Panc1 (cell line): Measurements from ENCODE around the gene CCDC177. TPM values are rescaled to one million over a fixed set of nuclear protein-coding genes. Genes with fewer than 3 reads are reported as not detected.

Experiments
- ATAC-seq: fragments of 200-7000 bp; cut with Tn5 transposase; 2 replicates; pipeline ENCODE4 v1.9.1; 2020; ENCODE audit warnings: mild to moderate bottlenecking, moderate library complexity
- BruUV-seq: library from RNA; stranded (reverse); fragments of 400-500 nt; replicated peaks from 2 replicates; lab custom pipeline; 2021; lab: Mats Ljungman, UMichigan
- CTCF ChIA-PET: fragments of 300-600 bp; sonication (Branson Sonifier 250); formaldehyde crosslinking; loops from one replicate; lab custom pipeline; 2022; ENCODE audit warnings: antibody characterized with exemption; lab: Charles Lee
- POLR2A ChIA-PET: fragments of 300-600 bp; sonication (Branson Sonifier 250); formaldehyde crosslinking; loops from one replicate; lab custom pipeline; 2022; ENCODE audit warnings: antibody characterized with exemption; lab: Charles Lee
- DNase-seq: peaks from one replicate; pipeline ENCODE4 v3.0.0-alpha.2; 2010; ENCODE audit warnings: low read depth, low spot score
- H3K27ac ChIP-seq: 2 replicates; pipeline ENCODE4 v1.5.1; 2011; ENCODE audit warnings: mild to moderate bottlenecking, low read length, inconsistent platforms
- H3K27me3 ChIP-seq: fragments of 200-500 bp; sonication (Bioruptor generic); 2 replicates; pipeline ENCODE4 v1.6.0; 2014; ENCODE audit warnings: low read length, inconsistent platforms; ENCODE audit not compliant: control insufficient read depth, insufficient read depth
- H3K36me3 ChIP-seq: fragments of 200-500 bp; sonication (Bioruptor generic); 2 replicates; pipeline ENCODE4 v1.5.1; 2014; ENCODE audit warnings: inconsistent platforms, mild to moderate bottlenecking, low read length, moderate library complexity; ENCODE audit not compliant: control insufficient read depth, insufficient read depth
- H3K4me1 ChIP-seq: 2 replicates; pipeline ENCODE4 v1.5.1; 2011; ENCODE audit warnings: inconsistent platforms, mild to moderate bottlenecking, low read length, moderate library complexity; ENCODE audit not compliant: control insufficient read depth, insufficient read depth
- H3K4me3 ChIP-seq, 2 experiments: 2 replicates each; pipeline ENCODE4 v1.5.1; 2011 to 2012; ENCODE audit warnings: low read depth in 2 of 2, low read length in 2 of 2, mild to moderate bottlenecking in 2 of 2, inconsistent platforms in 1 of 2, moderate library complexity in 1 of 2
- H3K9me3 ChIP-seq: fragments of 200-500 bp; sonication (Bioruptor generic); 2 replicates; pipeline ENCODE4 v1.5.1; 2014; ENCODE audit warnings: low read depth, mild to moderate bottlenecking, inconsistent platforms, low read length, moderate library complexity; ENCODE audit not compliant: control insufficient read depth, insufficient read depth
- POLR2AphosphoS5 ChIP-seq: IDR thresholded peaks from 2 replicates; pipeline ENCODE4 v1.6.1; 2012; ENCODE audit warnings: mild to moderate bottlenecking, low read depth, low read length, moderate library complexity
- SIN3A ChIP-seq: IDR thresholded peaks from 2 replicates; pipeline ENCODE4 v1.6.1; 2012; ENCODE audit warnings: low read depth, mild to moderate bottlenecking, low read length, moderate library complexity, borderline replicate concordance; ENCODE audit not compliant: insufficient read depth
- TCF7L2 ChIP-seq: IDR thresholded peaks from 2 replicates; pipeline ENCODE4 v1.6.1; 2011; ENCODE audit warnings: mild to moderate bottlenecking, low read depth, low read length, inconsistent platforms
- in situ Hi-C: cut with HindIII; loops from 2 replicates; pipeline ENCODE4 v1.10.0; 2016; ENCODE audit warnings: low sequenced_read_pairs, low pct_unique_long_range_greater_than_20kb
- intact Hi-C: fragments of 100-400 bp; cut with micrococcal nuclease; formaldehyde crosslinking; loops from one replicate; pipeline ENCODE4 v1.10.0; 2022; ENCODE audit not compliant: unreplicated experiment
- total RNA-seq: library from RNA; stranded (reverse); gene quantifications from one replicate; pipeline ENCODE4 v1.2.1, GENCODE V29; 2021; ENCODE audit not compliant: unreplicated experiment
- TF ChIP-seq, protein P1 (sequence below): fragments of 450-650 bp; IDR thresholded peaks from 2 replicates; pipeline ENCODE4 v1.5.1; 2017; ENCODE audit warnings: mild to moderate bottlenecking
- TF ChIP-seq, protein P2 (sequence below), 2 experiments: IDR thresholded peaks; 2 replicates each; pipeline ENCODE4 v1.6.1; 2011 to 2012; ENCODE audit warnings: low read depth in 2 of 2, control low read depth in 1 of 2, low read length in 1 of 2, mild to moderate bottlenecking in 1 of 2, moderate library complexity in 1 of 2; ENCODE audit not compliant: insufficient read depth in 1 of 2

The CCDC177 gene
- total RNA-seq, 1 experiment from 2014 or later, result not detected

DNA sequence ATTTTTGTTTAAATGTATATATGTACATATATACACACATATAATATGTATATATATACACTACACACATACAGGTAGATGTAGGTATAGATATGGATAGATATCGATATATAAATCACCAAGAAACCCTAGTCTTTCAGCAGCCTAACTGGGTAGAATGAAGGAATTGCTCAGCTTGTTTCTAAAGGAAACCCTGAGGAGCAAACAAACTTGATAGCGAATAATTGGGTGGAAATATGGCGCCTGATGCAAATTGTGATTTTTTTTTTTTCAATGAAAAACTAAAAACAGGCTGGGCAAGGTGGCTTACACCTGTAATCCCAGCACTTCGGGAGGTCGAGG is 254 bp upstream of the CCDC177 start:
- H3K9me3 ChIP-seq, result no peaks in the 10 kb centered on the region
- ChIA-PET CTCF (interaction anchor here (0.7 to 1.0 kb wide), 5 partner anchors 32 to 1678 kb away, joined by 3 to 6 read pairs (median 3); partner anchors contain the start of gene SUSD6), POLR2A (no interaction called here)
- no peaks in the 10 kb centered on the region for H3K4me1 ChIP-seq
- intact Hi-C loops (loop anchor here (5.0 kb wide), 1 partner anchor 38 kb away; no protein-coding TSS in a partner anchor), in situ Hi-C loops (no loop called here)
- H3K4me3 ChIP-seq, result peak overlapping the region; percentile 24 to 34; a peak in 2 of 4 replicates
- no peak for ATAC-seq
- no peaks in the 10 kb centered on the region for H3K36me3 ChIP-seq
- TF ChIP-seq, protein P1, sequence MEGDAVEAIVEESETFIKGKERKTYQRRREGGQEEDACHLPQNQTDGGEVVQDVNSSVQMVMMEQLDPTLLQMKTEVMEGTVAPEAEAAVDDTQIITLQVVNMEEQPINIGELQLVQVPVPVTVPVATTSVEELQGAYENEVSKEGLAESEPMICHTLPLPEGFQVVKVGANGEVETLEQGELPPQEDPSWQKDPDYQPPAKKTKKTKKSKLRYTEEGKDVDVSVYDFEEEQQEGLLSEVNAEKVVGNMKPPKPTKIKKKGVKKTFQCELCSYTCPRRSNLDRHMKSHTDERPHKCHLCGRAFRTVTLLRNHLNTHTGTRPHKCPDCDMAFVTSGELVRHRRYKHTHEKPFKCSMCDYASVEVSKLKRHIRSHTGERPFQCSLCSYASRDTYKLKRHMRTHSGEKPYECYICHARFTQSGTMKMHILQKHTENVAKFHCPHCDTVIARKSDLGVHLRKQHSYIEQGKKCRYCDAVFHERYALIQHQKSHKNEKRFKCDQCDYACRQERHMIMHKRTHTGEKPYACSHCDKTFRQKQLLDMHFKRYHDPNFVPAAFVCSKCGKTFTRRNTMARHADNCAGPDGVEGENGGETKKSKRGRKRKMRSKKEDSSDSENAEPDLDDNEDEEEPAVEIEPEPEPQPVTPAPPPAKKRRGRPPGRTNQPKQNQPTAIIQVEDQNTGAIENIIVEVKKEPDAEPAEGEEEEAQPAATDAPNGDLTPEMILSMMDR, result peak; percentile 60
- no peak for TF ChIP-seq POLR2AphosphoS5
- H3K27me3 ChIP-seq, result peaks cover 2% of the 10 kb centered on the region; the same call in 1 of the 2 replicates
- no peak for DNase-seq
- no TSS peak for BruUV-seq
- H3K27ac ChIP-seq, result no peak overlapping the region

- ChIA-PET POLR2A (no interaction called here), CTCF (interaction anchor here (0.6 kb wide), 1 partner anchor 29 kb away, joined by 3 read pairs; no protein-coding TSS in a partner anchor)
- no peaks in the 10 kb centered on the region for H3K9me3 ChIP-seq
- H3K4me3 ChIP-seq, result no peak overlapping the region
- ATAC-seq, result no peak
- H3K27ac ChIP-seq, result no peak overlapping the region
- BruUV-seq, result no TSS peak
- no peaks in the 10 kb centered on the region for H3K4me1 ChIP-seq
- in situ Hi-C loops, result no loop called here
- intact Hi-C loops, result loop anchor here (5.0 kb wide), 1 partner anchor 37 kb away; no protein-coding TSS in a partner anchor
- TF ChIP-seq TCF7L2, result no peak
- TF ChIP-seq, protein P1, result no peak
- TF ChIP-seq POLR2AphosphoS5, result no peak
- TF ChIP-seq SIN3A, result no peak
- TF ChIP-seq, protein P2, sequence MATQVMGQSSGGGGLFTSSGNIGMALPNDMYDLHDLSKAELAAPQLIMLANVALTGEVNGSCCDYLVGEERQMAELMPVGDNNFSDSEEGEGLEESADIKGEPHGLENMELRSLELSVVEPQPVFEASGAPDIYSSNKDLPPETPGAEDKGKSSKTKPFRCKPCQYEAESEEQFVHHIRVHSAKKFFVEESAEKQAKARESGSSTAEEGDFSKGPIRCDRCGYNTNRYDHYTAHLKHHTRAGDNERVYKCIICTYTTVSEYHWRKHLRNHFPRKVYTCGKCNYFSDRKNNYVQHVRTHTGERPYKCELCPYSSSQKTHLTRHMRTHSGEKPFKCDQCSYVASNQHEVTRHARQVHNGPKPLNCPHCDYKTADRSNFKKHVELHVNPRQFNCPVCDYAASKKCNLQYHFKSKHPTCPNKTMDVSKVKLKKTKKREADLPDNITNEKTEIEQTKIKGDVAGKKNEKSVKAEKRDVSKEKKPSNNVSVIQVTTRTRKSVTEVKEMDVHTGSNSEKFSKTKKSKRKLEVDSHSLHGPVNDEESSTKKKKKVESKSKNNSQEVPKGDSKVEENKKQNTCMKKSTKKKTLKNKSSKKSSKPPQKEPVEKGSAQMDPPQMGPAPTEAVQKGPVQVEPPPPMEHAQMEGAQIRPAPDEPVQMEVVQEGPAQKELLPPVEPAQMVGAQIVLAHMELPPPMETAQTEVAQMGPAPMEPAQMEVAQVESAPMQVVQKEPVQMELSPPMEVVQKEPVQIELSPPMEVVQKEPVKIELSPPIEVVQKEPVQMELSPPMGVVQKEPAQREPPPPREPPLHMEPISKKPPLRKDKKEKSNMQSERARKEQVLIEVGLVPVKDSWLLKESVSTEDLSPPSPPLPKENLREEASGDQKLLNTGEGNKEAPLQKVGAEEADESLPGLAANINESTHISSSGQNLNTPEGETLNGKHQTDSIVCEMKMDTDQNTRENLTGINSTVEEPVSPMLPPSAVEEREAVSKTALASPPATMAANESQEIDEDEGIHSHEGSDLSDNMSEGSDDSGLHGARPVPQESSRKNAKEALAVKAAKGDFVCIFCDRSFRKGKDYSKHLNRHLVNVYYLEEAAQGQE (IDR thresholded peaks at IDR 0.05; ENCODE audit: insufficient read depth in 1 of 2, low read depth in 2 of 2, low read length in 1 of 2), result no peak
- no peaks in the 10 kb centered on the region for H3K36me3 ChIP-seq
- H3K27me3 ChIP-seq, result peaks cover 2% of the 10 kb centered on the region; the same call in 1 of the 2 replicates
- DNase-seq, result no peak
Observed at GRCh38 chr14:69573831-69574262, 824 bp downstream of the CCDC177 start.
